ENCODE data around the gene CACNA2D3. TPM values are rescaled to one million over a fixed set of nuclear protein-coding genes. Genes with fewer than 3 reads are reported as not detected.

The CACNA2D3 gene
- total RNA-seq, 6 donors from 2014 or later = 2.9 to 16.8 (median 4.9) TPM

DNA sequence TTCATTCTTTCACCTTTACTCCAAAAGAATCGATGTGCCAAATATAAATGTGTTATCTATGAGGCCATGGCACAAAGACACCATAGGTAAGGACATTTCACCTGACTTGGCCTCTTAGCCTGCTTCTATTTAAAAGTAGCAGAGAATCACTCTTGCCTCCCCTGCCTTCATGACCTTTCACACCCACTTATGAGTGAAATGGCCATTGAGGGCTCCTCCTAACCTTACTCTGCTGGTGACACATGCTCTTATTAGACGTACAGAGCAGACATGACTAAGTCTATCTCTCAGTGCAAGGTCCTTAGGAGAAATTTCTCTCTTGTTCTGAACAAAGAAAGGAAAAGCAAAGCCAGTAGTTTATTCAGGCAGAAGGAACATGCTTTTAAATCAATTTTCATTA, 654.8 kb downstream of the CACNA2D3 start:
- no peaks in the 10 kb centered on the region for H3K9me3 ChIP-seq
- TF ChIP-seq EP300 (IDR thresholded peaks at IDR 0.05) (no peak), CTCF (IDR thresholded peaks at IDR 0.05) (no peak), POLR2A (IDR thresholded peaks at IDR 0.05) (no peak), POLR2AphosphoS5 (IDR thresholded peaks at IDR 0.05) (no peak)
- H3K27me3 ChIP-seq = no peaks in the 10 kb centered on the region
- no peaks in the 10 kb centered on the region for H3K36me3 ChIP-seq
- no peaks in the 10 kb centered on the region for H3K4me1 ChIP-seq
- WGBS, 2 donors = 66 to 81% methylated on average over 2 of the region's 2 CpGs
- no peak overlapping the region for H3K4me3 ChIP-seq
- no peak overlapping the region for H3K27ac ChIP-seq
- ATAC-seq (ENCODE audit: low FRiP score in 2 of 2) = no peak
- no peak for DNase-seq

DNA sequence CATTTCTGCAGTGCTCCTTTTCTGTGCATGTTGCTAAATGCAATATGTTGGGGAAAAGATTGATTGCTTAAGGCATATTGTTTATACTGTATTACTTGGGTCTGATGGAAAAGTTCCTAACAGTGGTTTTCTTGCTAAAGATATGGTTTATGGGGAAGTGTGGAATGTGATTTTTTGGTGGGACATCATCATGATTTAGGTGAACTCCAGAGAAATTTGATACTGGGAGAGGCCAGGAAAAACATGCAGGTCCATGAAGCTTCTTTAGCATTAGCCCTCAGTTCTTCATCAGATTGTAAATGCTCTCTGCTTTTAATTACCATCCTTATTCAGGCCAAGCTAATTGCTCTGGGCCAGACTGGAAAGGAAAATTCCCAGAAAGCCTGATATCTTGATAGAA, 658.0 kb downstream of the CACNA2D3 start:
- no peak overlapping the region for H3K27ac ChIP-seq
- DNase-seq (no peak), ATAC-seq (ENCODE audit: low FRiP score in 2 of 2) (no peak)
- no peaks in the 10 kb centered on the region for H3K36me3 ChIP-seq
- H3K4me1 ChIP-seq = no peaks in the 10 kb centered on the region
- no peaks in the 10 kb centered on the region for H3K9me3 ChIP-seq
- TF ChIP-seq POLR2A (IDR thresholded peaks at IDR 0.05) (no peak), EP300 (IDR thresholded peaks at IDR 0.05) (no peak), CTCF (IDR thresholded peaks at IDR 0.05) (no peak), POLR2AphosphoS5 (IDR thresholded peaks at IDR 0.05) (no peak)
- no peaks in the 10 kb centered on the region for H3K27me3 ChIP-seq
- no peak overlapping the region for H3K4me3 ChIP-seq

- DNase-seq (no peak), ATAC-seq (ENCODE audit: low FRiP score in 2 of 2) (no peak)
- Histone ChIP-seq H3K36me3 (no peaks in the 10 kb centered on the region), H3K27ac (no peak overlapping the region), H3K27me3 (no peaks in the 10 kb centered on the region), H3K4me3 (no peak overlapping the region), H3K9me3 (no peaks in the 10 kb centered on the region), H3K4me1 (no peaks in the 10 kb centered on the region)
- WGBS, 2 donors = 62% methylated on average over 1 of the region's 1 CpG
- TF ChIP-seq CTCF (IDR thresholded peaks at IDR 0.05) (no peak), POLR2A (IDR thresholded peaks at IDR 0.05) (no peak), EP300 (IDR thresholded peaks at IDR 0.05) (no peak), POLR2AphosphoS5 (IDR thresholded peaks at IDR 0.05) (no peak)
Observed at GRCh38 chr3:54781728-54782127, 659.4 kb downstream of the CACNA2D3 start.

DNA sequence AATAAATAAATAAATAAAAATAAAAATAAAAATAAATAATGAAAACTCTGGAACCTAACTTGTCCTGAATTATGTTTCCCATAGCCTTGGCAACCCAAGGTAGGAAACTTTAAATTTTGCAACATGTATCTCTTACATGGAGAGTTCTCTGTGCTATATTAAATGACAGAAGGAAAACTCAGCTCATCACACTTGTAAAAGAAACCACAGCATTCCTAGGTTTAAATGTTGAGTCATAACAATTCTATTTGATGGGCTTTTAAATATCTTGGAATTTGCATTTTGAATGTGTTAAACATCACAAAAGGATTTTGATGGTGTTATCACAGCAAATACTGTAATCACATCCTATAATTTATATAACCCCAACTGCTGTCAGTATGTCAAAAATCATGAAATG, 661.3 kb downstream of the CACNA2D3 start:
- no peak for ATAC-seq (ENCODE audit: low FRiP score in 2 of 2)
- TF ChIP-seq CTCF (IDR thresholded peaks at IDR 0.05) (no peak), POLR2A (IDR thresholded peaks at IDR 0.05) (no peak), EP300 (IDR thresholded peaks at IDR 0.05) (no peak), POLR2AphosphoS5 (IDR thresholded peaks at IDR 0.05) (no peak)
- Histone ChIP-seq H3K36me3 (no peaks in the 10 kb centered on the region), H3K9me3 (no peaks in the 10 kb centered on the region), H3K4me1 (no peaks in the 10 kb centered on the region), H3K4me3 (no peak overlapping the region), H3K27me3 (no peaks in the 10 kb centered on the region), H3K27ac (no peak overlapping the region)
- DNase-seq = no peak

GRCh38 chr3:54784021-54784420, 661.7 kb downstream of the CACNA2D3 start:
- 47 to 71% methylated on average over 3 to 5 of the region's 5 CpGs for WGBS, 2 donors
- TF ChIP-seq EP300 (IDR thresholded peaks at IDR 0.05) = no peak
- TF ChIP-seq POLR2A (IDR thresholded peaks at IDR 0.05) = no peak
- no peak for TF ChIP-seq POLR2AphosphoS5 (IDR thresholded peaks at IDR 0.05)
- TF ChIP-seq CTCF (IDR thresholded peaks at IDR 0.05) = no peak

More at GRCh38 chr3:54784021-54784420, 661.7 kb downstream of the CACNA2D3 start:
- DNase-seq (no peak), ATAC-seq (ENCODE audit: low FRiP score in 2 of 2) (no peak)
- no peaks in the 10 kb centered on the region for H3K9me3 ChIP-seq
- H3K4me3 ChIP-seq = no peak overlapping the region
- H3K4me1 ChIP-seq = no peaks in the 10 kb centered on the region
- no peaks in the 10 kb centered on the region for H3K27me3 ChIP-seq
- no peaks in the 10 kb centered on the region for H3K36me3 ChIP-seq
- no peak overlapping the region for H3K27ac ChIP-seq

Measured in upper lobe of left lung (tissue), 6 donors.